Measurements from ENCODE around the gene NUP107.

- TF ChIP-seq, protein P1, sequence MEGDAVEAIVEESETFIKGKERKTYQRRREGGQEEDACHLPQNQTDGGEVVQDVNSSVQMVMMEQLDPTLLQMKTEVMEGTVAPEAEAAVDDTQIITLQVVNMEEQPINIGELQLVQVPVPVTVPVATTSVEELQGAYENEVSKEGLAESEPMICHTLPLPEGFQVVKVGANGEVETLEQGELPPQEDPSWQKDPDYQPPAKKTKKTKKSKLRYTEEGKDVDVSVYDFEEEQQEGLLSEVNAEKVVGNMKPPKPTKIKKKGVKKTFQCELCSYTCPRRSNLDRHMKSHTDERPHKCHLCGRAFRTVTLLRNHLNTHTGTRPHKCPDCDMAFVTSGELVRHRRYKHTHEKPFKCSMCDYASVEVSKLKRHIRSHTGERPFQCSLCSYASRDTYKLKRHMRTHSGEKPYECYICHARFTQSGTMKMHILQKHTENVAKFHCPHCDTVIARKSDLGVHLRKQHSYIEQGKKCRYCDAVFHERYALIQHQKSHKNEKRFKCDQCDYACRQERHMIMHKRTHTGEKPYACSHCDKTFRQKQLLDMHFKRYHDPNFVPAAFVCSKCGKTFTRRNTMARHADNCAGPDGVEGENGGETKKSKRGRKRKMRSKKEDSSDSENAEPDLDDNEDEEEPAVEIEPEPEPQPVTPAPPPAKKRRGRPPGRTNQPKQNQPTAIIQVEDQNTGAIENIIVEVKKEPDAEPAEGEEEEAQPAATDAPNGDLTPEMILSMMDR (IDR thresholded peaks at IDR 0.05): no peak
- TF ChIP-seq ZNF232 (CRISPR knock-in tag; IDR thresholded peaks at IDR 0.05): no peak
- TF ChIP-seq JUN (CRISPR knock-in tag; IDR thresholded peaks at IDR 0.05): no peak
- TF ChIP-seq, protein P2, sequence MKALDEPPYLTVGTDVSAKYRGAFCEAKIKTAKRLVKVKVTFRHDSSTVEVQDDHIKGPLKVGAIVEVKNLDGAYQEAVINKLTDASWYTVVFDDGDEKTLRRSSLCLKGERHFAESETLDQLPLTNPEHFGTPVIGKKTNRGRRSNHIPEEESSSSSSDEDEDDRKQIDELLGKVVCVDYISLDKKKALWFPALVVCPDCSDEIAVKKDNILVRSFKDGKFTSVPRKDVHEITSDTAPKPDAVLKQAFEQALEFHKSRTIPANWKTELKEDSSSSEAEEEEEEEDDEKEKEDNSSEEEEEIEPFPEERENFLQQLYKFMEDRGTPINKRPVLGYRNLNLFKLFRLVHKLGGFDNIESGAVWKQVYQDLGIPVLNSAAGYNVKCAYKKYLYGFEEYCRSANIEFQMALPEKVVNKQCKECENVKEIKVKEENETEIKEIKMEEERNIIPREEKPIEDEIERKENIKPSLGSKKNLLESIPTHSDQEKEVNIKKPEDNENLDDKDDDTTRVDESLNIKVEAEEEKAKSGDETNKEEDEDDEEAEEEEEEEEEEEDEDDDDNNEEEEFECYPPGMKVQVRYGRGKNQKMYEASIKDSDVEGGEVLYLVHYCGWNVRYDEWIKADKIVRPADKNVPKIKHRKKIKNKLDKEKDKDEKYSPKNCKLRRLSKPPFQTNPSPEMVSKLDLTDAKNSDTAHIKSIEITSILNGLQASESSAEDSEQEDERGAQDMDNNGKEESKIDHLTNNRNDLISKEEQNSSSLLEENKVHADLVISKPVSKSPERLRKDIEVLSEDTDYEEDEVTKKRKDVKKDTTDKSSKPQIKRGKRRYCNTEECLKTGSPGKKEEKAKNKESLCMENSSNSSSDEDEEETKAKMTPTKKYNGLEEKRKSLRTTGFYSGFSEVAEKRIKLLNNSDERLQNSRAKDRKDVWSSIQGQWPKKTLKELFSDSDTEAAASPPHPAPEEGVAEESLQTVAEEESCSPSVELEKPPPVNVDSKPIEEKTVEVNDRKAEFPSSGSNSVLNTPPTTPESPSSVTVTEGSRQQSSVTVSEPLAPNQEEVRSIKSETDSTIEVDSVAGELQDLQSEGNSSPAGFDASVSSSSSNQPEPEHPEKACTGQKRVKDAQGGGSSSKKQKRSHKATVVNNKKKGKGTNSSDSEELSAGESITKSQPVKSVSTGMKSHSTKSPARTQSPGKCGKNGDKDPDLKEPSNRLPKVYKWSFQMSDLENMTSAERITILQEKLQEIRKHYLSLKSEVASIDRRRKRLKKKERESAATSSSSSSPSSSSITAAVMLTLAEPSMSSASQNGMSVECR (CRISPR knock-in tag; IDR thresholded peaks at IDR 0.05; ENCODE audit: borderline replicate concordance): no peak
- no peak for TF ChIP-seq SP1 (CRISPR knock-in tag; conservative IDR thresholded peaks at IDR 0.05)
Measured at GRCh38 chr12:68755536-68756243, 68.9 kb downstream of the NUP107 start.
